Body of pancreas (tissue), 4 donors: ENCODE data around the gene KIF12.

Source experiments
- CTCF ChIP-seq, 7 experiments: fragments of 450-650 bp in 4 of 7; fragments of 200-600 bp in 3 of 7; sonication (generic) in 3 of 7; IDR thresholded peaks; one replicate each; pipeline ENCODE4 v1.5.1; 2016 to 2019; ENCODE audit warnings: antibody characterized with exemption in 7 of 7
- POLR2A ChIP-seq, 3 donors: fragments of 450-650 bp; IDR thresholded peaks; one replicate each; pipeline ENCODE4 v1.6.1; 2016; ENCODE audit warnings: antibody characterized with exemption in 3 of 3, mild to moderate bottlenecking in 2 of 3

- TF ChIP-seq CTCF (IDR thresholded peaks at IDR 0.05) (no peak), POLR2A (IDR thresholded peaks at IDR 0.05) (no peak)
These were observed 8.3 kb downstream of the KIF12 start for GRCh38 chr9:114090798-114091197.
